Loucy (cell line): Measurements from ENCODE around the gene TMTC4.

Source experiments
- H2AFZ ChIP-seq: fragments of 200-600 bp; sonication (generic); 2 replicates; pipeline ENCODE4 v1.6.0; 2016; ENCODE audit warnings: antibody characterized with exemption, mild to moderate bottlenecking, low read length, moderate library complexity
- H3F3A ChIP-seq: fragments of 200-600 bp; 2 replicates; pipeline ENCODE4 v1.6.0; 2016; ENCODE audit warnings: antibody characterized with exemption, low read depth, mild to moderate bottlenecking
- H3K27me3 ChIP-seq: fragments of 200-600 bp; sonication (generic); 2 replicates; pipeline ENCODE4 v1.6.1; 2014; ENCODE audit warnings: low read length, mild to moderate bottlenecking; ENCODE audit not compliant: insufficient read depth, poor library complexity, severe bottlenecking
- H3K36me3 ChIP-seq: fragments of 200-600 bp; sonication (generic); 2 replicates; pipeline ENCODE4 v1.6.1; 2016; ENCODE audit warnings: low read length; ENCODE audit not compliant: insufficient read depth
- H3K4me1 ChIP-seq: fragments of 200-600 bp; sonication (generic); 2 replicates; pipeline ENCODE4 v1.5.1; 2014; ENCODE audit warnings: low read length, mild to moderate bottlenecking; ENCODE audit not compliant: insufficient read depth, poor library complexity, severe bottlenecking
- H3K4me2 ChIP-seq: fragments of 200-600 bp; sonication (generic); 2 replicates; pipeline ENCODE4 v1.6.0; 2014; ENCODE audit warnings: antibody characterized with exemption, low read length, low read depth, mild to moderate bottlenecking; ENCODE audit not compliant: poor library complexity, severe bottlenecking
- H3K4me3 ChIP-seq: fragments of 200-600 bp; sonication (generic); 2 replicates; pipeline ENCODE4 v1.5.1; 2014; ENCODE audit warnings: low read length, mild to moderate bottlenecking, mixed read lengths; ENCODE audit not compliant: poor library complexity, severe bottlenecking
- H3K79me2 ChIP-seq: fragments of 200-600 bp; sonication (generic); 2 replicates; pipeline ENCODE4 v1.6.1; 2014; ENCODE audit warnings: low read length; ENCODE audit not compliant: insufficient read depth
- H3K9ac ChIP-seq: fragments of 200-600 bp; sonication (generic); 2 replicates; pipeline ENCODE4 v1.6.0; 2014; ENCODE audit warnings: mild to moderate bottlenecking, low read depth, low read length, moderate library complexity; ENCODE audit not compliant: poor library complexity, severe bottlenecking
- H3K9me2 ChIP-seq: fragments of 200-600 bp; sonication (generic); replicated peaks from 2 replicates; pipeline ENCODE4 v1.6.1; 2016; ENCODE audit warnings: low read depth, low read length, mixed read lengths
- H3K9me3 ChIP-seq: fragments of 200-600 bp; sonication (generic); 2 replicates; pipeline ENCODE4 v1.6.1; 2014; ENCODE audit warnings: mild to moderate bottlenecking, antibody characterized with exemption, low read length, low read depth; ENCODE audit not compliant: insufficient read depth
- H4K20me1 ChIP-seq: fragments of 200-600 bp; sonication (generic); 2 replicates; pipeline ENCODE4 v1.6.0; 2014; ENCODE audit warnings: antibody characterized with exemption, low read length, mild to moderate bottlenecking; ENCODE audit not compliant: insufficient read depth, poor library complexity, severe bottlenecking
- EZH2phosphoT487 ChIP-seq: fragments of 200-600 bp; IDR thresholded peaks from 2 replicates; pipeline ENCODE4 v1.6.1; 2018; ENCODE audit warnings: antibody characterized with exemption, mild to moderate bottlenecking, moderate library complexity, borderline replicate concordance
- TF ChIP-seq, protein P1 (sequence below): fragments of 200-600 bp; sonication (generic); conservative IDR thresholded peaks from 2 replicates; pipeline ENCODE4 v1.5.1; 2014; ENCODE audit warnings: mild to moderate bottlenecking, antibody characterized with exemption, low read length

The TMTC4 gene

DNA sequence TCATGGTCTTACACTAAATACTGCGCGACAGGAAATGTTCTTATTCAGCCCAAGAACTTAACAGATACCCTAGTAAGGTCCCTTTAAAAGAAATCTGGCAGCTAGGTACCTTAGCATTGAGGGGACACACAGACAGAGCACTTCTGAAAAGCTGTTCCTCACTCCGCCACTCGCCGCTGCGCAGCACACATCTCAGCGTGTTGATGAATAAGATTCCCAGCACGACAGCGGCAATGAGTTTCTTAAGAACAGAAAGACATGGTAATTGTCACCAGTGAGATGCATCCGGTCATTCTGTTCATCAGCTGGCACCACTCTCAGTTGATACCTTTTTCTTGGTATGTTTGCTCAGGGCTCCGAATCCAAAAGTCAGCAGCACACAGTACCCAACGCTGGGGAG, 39.9 kb downstream of the TMTC4 start:
- no peak overlapping the region for H3K9ac ChIP-seq
- H3K27me3 ChIP-seq, result no peaks in the 10 kb centered on the region
- H3K4me3 ChIP-seq, result no peak overlapping the region
- no peaks in the 10 kb centered on the region for H3K9me2 ChIP-seq
- H2AFZ ChIP-seq, result no peak overlapping the region
- H3K36me3 ChIP-seq, result peaks cover 65% of the 10 kb centered on the region
- no peaks in the 10 kb centered on the region for H3F3A ChIP-seq
- no peaks in the 10 kb centered on the region for H3K79me2 ChIP-seq
- H3K4me1 ChIP-seq, result peaks cover 13% of the 10 kb centered on the region
- H4K20me1 ChIP-seq, result no peaks in the 10 kb centered on the region
- no peak overlapping the region for H3K4me2 ChIP-seq
- no peaks in the 10 kb centered on the region for H3K9me3 ChIP-seq
- TF ChIP-seq, protein P1, sequence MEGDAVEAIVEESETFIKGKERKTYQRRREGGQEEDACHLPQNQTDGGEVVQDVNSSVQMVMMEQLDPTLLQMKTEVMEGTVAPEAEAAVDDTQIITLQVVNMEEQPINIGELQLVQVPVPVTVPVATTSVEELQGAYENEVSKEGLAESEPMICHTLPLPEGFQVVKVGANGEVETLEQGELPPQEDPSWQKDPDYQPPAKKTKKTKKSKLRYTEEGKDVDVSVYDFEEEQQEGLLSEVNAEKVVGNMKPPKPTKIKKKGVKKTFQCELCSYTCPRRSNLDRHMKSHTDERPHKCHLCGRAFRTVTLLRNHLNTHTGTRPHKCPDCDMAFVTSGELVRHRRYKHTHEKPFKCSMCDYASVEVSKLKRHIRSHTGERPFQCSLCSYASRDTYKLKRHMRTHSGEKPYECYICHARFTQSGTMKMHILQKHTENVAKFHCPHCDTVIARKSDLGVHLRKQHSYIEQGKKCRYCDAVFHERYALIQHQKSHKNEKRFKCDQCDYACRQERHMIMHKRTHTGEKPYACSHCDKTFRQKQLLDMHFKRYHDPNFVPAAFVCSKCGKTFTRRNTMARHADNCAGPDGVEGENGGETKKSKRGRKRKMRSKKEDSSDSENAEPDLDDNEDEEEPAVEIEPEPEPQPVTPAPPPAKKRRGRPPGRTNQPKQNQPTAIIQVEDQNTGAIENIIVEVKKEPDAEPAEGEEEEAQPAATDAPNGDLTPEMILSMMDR, result no peak
- TF ChIP-seq EZH2phosphoT487, result no peak

DNA sequence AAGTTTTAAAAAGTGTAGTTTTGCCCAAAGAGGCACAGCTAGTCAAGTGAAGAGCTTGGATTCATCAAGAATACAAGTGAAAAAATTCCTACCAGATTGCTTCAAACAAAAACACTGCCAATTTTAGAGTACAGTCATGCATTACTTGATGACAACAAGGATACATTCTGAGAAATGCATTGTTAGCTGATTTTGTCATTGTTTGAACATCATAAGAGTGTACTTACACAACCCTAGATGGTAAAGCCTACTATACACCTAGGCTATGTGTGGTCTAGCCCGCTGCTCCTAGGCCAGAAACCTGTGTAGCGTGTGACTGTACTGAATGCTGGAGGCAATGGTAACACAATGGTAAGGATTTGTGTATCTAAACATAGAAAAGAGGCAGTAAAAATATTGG, 41.1 kb downstream of the TMTC4 start:
- H3K4me2 ChIP-seq, result no peak overlapping the region
- H3K9me2 ChIP-seq, result no peaks in the 10 kb centered on the region
- H2AFZ ChIP-seq, result no peak overlapping the region
- H3K9me3 ChIP-seq, result no peaks in the 10 kb centered on the region
- peaks cover 18% of the 10 kb centered on the region for H3K4me1 ChIP-seq
- H3K79me2 ChIP-seq, result no peaks in the 10 kb centered on the region
- no peaks in the 10 kb centered on the region for H4K20me1 ChIP-seq
- no peak overlapping the region for H3K4me3 ChIP-seq
- no peak overlapping the region for H3K9ac ChIP-seq
- H3K36me3 ChIP-seq, result peaks cover 68% of the 10 kb centered on the region
- no peaks in the 10 kb centered on the region for H3K27me3 ChIP-seq
- TF ChIP-seq, protein P1, result no peak
- TF ChIP-seq EZH2phosphoT487, result no peak
- H3F3A ChIP-seq, result no peaks in the 10 kb centered on the region

DNA sequence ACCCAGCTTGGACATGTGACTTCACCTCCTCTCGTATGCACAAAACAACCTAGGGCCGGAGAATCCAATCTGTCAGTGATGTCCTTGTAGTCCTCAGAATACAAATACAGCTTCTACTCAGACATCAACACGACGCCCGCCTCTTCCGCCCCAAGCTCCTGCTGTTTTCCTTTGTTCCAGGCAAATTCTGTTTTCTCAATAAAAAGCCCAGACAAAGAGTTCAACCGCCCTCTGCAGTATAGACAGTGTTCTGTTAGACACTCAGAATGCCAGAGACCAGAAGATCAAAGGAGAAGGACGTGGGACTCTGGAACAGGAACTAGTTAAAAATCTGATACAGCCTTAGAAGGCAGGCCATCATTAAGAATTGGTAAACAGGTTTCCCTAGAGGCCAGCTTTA, 44.0 kb downstream of the TMTC4 start:
- Histone ChIP-seq H3K4me2 (peak overlapping the region; percentile 3), H4K20me1 (no peaks in the 10 kb centered on the region), H3K9ac (no peak overlapping the region), H3K4me3 (no peak overlapping the region), H3K27me3 (no peaks in the 10 kb centered on the region), H3K4me1 (peaks cover 18% of the 10 kb centered on the region), H3K9me2 (no peaks in the 10 kb centered on the region), H3K9me3 (no peaks in the 10 kb centered on the region), H3K79me2 (no peaks in the 10 kb centered on the region), H3K36me3 (peaks cover 50% of the 10 kb centered on the region), H2AFZ (no peak overlapping the region), H3F3A (no peaks in the 10 kb centered on the region)
- TF ChIP-seq, protein P1, result no peak
- TF ChIP-seq EZH2phosphoT487, result no peak
